Brain pericyte (primary cell): ENCODE measurements around the gene RGS16.

Source experiments
- DNase-seq: peaks from one replicate; pipeline ENCODE4 v3.0.0-alpha.2; 2012; ENCODE audit warnings: low read depth, low spot score

Gene RGS16

DNA sequence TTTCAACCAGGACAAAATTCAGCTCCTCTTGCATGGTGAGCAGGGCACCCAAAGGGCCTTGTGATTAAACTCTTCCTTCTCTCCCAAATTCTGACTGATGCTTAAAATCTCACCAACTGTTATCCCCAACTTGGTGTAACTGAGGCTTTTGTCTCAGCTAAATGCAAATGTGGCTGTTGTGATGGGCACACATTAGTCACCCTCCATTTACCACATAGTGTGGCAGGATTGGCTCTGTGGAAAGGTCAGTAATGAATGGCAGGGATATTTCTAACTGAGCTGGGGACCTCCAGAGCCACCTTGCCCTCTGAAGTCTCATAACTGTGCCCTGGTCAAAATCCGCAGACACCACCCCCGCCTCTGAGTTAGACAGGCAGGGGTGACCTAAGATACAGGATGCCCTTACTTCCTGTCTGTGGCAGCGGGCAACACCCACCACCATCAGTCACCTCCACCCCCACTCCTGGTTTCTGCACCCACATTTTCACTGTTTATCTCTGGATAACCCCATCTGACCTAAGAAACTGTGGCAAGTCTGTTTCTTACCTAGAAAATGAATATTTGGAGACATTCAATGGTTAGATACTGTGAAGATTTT, 25.4 kb upstream of the RGS16 start:
- no peak for DNase-seq

DNA sequence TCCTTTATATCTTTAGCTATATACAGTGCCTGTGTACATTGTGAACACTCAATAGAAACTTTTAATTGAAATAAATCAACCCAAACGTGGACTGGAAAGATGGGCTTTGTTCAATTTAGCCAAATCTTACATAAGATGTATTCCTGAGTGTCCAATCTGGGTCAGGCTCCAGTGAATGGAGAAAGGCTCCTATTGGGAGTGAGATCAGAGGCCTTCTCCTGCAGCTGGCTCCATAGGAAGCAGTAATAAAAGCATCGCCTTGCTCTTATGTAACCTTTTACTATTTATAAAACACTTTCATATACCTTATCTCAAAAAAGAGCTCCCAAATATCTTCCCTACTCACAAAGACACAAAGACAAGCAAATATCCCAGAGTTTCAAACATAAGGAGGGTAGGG, 24.9 kb upstream of the RGS16 start:
- DNase-seq, result no peak

DNA sequence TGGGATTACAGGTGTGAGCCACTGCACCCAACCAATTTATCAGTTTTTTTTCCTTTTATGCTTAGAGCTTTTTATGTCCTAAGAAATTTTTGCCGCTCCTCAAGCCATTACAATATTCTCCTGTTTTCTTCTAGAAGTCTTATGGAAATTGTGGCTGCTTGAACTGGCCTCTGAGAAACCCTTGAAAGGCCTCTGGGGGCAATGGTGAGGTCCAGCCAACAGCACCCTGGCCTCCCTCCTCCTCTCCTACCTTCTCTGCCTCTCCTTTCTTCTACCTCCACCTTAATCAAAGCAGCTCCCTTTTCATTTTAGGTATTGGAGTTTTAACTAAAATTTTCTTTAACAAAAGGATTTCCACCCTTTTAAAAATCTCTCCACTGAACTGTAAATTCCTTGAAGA, 24.5 kb upstream of the RGS16 start:
- no peak for DNase-seq

DNA sequence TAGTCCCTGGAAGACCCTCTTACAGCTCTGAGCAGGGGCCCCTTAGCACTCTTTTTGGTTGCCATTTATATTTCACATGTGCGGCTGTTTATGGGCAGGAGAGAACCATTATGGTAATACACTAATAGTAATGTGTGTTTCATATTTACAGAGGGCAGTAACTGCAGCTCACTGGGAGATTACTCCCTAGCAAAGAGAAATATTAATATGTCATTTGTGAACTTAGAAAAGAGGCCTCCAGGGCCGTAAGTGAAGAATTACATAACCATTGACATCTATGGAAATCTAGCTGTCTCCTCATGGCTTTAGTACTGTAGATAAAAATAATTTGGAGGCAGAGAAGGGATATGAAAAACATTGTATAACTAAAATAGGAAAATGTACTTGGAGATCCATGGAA, 23.4 kb upstream of the RGS16 start:
- DNase-seq, result no peak

DNA sequence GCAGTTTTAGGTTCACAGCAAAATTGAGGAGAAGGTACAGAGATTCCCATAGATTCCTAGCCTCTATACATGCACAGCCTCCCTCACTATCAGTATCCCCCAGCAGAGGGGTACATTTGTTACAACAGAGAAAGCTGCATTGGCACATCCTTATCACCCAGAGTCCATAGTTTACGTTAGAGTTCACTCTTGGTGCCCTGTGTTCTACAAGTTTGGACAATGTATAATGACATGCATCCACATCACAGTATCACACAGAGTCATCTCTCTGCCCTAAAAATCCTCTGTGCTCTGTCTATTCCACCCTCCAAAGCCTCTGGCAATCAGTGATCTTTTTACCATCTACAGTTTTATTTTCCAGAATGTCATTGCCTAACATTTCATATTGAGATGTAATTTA, 22.3 kb upstream of the RGS16 start:
- DNase-seq, result no peak

DNA sequence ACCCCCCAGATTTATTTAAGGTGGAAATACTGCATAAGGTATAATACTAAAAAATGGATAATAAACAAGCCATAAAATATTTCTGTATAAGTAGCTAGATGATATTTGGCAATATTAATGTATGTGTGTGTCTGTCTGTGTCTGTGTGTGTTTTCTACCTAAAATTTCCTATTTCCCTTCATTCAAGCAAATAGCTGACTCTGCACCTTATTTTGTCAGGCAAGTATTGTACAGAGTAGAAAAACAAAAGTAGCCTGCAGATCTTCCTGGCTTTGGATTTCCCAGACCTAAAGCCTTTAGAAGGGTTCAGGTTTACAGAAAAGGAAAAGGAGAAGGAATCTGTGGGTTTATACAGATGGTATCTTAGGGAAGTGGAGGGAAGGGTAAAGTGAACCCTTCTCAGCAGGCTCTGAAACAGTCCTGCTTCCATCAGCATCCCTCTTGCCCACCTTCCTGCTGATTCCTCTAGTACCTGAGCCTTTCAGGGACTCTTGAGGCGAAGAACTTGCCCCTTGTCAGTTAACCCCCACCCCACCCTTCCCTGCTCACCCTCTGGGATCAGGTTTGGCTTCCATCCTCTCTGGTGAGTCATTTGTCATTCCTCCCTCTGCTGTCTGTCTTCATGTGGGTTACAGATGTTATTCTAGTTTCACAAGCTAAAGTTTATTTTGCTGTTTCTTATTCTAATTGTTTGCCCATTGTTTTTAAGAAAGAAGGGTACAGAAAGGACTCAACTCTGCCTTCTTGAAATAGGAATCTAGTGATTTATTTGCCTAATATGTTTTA, 21.7 kb upstream of the RGS16 start:
- DNase-seq, result no peak

DNA sequence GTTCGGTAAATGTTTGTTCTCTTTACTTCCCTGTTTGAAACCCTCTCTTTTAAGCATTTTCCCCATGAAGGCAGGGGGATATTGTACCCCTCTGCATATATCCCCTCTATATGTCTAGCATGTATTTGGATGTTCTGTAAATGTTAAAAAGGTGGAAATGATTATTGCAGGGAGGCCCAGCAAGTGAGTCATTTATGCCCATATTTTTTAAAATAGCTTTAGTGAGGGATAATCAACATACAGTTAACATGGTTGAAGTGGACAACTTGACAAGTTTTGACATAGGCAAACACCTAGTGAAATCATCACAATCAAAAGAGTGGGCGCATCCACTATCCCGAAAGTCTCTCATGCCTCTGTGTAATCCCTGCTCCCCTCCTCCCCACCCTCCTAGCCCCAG, 20.8 kb upstream of the RGS16 start:
- no peak for DNase-seq

DNA sequence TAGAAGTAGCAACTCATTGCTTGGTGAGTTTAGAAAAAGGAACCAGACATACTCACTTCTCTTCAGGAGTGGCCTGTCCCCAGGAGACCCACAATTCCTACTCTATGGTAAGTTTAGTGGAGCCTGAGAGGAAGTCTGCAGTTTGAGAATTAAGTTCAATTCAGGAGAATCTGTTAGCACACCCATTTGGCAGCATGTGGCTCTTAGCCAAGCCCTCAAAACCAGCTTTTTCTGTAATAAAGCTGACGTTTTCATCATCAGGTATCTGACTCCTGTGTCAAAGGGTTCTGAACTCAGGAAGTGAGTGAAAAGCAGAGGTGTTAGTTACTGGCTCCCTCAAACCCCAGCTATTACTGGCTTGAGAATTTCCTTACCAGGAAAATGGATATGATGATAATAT, 20.4 kb upstream of the RGS16 start:
- no peak for DNase-seq

DNA sequence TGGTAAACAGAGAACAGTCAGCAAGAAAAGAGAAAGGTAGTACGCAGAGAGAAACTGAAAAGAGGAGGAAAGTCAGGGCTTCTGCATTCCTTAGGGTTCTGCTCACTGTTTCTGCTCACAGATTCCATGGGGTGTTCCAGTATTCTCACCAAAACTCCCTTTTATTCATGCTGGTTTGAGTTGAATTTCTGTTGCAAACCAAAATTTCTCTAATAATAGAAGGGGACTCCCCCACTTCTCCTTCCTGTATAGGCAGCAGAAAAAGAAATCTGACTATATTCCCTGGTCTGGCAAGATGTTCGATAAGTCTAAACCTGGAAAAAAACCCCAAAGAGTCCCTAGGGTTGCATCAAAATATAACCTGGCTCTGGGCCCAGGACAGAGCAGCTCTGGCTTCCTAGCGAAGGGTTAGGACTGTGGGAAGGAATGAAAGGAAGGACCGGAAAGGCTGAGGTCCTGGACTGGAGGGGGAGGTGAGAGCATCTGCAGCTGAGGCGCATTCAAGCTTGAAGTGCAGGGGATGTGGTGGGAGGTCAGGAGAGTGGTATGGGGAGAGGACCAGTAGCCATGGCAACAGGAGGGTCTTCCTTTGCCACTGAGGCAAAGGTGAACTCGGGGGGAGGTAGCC, 18.8 kb upstream of the RGS16 start:
- no peak for DNase-seq

DNA sequence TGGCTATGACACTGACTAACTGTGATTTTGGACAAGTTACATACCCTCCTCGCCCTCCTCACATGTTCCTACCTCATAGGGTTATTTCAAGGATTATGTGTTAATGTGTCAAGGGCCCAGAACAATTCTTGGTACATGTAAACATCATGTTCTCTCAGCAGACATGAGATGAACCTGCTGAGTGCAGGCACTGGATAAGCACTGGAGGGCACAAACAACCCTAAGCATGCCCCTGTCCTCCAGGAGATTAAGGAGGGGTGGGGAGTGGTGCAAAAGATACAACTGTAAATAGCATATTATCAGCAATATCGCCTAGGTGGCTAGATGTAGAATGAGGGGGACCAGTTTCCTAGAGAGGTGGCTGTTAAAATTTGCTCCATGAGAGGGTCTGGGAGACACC, 17.7 kb upstream of the RGS16 start:
- DNase-seq, result no peak

DNA sequence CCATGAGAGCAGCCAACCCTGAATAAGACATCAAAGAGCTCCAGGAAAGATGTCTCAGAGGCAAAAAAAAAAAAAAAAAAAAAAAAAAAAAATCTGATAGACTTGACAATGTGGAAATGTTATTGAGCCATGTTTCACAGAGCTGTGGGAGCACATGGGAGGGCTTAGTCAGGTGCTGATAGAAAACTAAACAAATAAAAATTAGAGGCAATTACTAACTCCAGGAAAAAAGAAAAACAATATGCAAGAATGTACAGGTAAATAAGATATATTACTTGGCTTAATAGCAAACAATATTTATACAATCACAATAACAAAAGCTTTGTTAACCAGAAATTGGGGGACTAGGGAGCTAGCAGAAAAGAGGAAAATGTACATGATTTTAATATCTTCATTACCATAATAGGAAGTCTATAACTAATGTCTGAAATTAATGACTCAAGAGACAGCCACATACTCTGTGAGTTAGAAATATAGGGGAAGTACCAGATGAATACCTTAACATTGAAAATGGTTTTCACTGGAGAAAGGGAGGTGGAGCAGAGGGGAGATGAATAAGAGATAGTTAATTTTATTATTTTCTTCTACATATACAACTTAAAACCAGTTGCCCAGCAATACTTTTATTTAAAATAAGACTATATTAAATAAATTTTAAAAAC, 16.9 kb upstream of the RGS16 start:
- no peak for DNase-seq

DNA sequence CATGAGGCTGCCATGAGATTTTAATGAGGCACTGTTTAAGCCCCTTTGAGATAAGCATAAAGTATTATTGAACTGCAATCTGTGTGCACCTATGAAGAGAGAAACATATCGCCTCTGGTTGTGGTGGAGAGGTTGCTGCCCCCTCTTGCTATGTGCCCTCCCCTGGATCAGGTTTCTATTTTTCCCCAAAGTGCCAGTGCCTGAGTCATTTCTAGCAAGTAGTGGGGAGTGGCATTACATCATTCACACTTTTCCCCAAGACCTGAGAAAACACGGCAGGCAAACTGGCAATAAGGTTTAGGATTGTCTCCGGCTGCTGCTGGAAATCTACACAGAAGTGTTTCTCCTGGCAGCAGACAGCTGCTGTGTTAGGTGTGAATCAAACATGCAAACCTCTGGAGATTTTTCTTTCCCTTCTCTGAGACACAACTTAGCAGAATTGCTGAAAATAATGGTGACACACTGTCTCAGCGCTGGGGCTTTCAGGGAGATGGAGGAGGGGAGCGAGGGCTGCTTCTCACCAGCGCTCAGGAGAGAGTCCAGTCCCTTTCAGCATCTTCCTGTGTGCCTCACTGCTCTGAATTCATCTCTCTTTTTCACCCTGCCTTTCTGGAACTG, 13.7 kb upstream of the RGS16 start:
- no peak for DNase-seq

DNA sequence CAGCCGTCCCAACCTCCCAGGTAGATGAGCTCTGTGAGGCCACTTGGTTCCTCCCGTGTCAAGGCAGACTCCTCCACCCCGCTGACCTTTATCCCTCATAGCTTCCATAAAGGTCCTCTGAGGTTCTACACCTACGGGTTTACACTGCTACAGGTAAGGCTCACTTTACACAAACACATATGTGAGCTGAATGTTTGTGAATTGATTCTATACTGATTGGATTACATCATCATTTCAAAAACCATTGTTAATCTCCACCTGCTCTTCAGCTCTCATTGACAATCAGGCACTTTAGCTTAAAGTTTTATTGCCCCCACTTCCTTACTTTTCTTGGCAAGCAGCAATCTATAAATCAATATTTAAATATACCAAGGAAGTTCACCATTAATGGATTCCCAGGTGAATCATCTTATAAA, 12.8 kb upstream of the RGS16 start:
- DNase-seq, result no peak

DNA sequence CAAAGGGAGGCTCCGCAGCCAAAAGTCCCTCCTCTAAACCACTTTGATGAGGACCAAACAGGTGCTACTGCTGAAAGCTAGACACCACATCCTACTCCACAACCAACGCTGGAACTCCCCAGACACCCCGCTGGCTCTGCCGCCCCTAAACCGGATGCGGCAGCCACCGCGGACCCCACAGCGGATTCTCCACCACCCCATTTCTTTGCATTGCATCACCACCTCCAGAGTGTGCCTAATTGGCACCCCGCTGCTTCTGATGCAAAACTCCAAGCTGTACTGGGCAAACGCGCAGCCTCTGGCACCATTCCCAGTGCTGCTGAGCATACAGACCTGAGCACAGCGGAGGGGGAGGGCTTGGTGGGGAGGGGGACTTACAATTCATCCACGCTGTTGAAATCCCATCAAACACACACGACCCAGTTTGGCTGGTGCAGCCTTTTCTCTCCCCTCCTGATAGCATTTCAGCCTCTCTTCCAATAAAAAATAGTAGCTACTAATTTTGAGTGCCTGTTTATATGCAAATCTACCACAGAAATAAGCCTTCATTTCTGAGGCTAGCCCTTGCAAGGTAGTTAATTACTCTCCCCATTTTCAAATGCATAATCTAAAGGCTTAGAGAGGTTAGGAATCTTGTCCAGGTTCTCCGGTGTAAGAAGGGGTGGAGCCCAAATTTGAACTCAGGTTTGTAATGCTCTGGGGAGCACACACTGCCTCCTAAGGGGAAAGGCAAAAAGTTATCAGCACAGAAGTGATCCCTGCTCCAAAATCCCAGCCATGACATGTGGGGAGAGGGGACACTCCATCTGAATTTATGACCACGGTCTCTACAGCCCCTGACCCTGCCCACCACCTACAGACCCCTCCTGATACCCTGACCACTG, 12.2 kb upstream of the RGS16 start:
- no peak for DNase-seq

DNA sequence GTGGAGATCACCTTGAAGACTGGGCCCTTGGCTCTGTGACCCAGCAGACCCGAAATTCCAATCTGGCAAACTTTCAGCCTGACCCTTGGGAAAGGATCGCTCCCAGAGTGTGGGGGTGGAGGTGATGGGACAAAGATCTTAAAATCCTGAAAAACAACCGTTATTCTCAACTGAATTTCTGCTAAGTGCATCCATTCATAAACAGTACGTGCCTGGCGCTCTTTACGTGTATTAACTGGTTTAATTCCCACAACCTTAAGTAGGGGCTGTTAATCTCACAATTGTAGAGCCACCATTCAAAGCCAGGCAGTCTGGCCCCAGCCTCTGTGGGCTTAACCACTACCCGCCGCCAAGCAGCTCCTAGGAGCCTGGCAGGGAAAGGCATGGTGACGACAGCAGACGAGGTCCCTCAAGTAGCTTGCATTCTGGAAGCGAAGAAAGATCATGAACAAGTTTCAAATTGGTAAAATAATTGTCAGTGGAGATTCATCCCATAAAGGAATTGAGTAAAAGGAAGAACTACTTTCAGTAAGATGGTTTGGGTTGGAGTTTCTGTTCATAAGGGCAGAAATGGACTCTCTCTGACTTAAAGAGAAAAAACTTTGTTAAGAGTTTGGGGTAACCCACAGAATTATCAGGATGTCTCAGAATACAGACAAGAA, 11.4 kb upstream of the RGS16 start:
- no peak for DNase-seq

DNA sequence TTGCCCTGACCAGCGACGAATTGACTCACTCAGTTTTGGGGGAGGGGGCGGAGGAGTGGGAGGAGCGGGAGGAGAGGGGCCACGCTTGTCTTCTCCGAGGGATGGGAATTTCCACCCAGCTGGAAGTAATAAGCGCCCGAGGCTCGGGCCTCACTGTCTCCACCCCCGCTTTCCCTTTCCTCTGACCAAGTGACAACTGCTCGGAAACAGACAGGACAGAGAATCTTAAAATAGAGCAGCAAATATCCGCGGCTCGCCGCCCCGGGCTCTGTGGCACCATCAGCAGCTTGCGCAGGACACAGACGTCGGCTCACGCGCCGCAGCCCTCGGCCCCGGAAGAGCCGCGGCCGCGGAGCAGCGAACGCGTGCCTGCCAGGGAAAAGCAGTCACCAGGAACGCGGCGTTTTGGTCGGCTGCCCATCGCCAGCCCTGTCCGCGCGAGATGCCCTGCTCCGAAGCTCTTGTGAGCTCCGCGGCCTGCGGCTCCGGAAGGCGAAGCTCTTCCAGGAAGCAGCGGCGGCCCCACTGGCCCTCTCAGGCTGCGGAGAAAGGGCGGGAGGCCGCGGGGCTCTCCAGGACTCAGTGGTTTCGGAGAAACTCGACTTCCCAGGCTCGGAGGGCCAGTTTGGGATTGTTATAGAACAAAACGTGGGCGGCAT, 10.7 kb upstream of the RGS16 start:
- DNase-seq, result no peak

DNA sequence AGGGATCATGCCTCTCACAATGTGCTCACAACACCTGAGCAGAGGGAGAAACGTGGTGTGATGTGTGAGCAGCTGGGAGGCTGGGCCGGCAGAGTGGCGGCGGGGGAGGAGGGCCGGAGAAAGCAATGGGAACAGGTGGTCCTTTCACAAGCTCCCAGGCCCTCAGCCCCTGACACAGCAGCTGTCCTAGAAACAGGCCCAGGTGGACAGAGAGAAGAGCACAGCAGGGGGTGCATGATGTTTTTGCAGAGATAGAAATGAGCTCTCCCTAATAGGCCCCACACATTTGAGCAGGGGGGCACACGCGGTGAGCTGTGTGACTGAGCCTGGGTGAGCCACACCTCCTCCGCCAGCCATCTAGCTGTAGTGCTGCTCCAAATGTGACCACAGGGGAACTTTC, 7.6 kb upstream of the RGS16 start:
- no peak for DNase-seq

DNA sequence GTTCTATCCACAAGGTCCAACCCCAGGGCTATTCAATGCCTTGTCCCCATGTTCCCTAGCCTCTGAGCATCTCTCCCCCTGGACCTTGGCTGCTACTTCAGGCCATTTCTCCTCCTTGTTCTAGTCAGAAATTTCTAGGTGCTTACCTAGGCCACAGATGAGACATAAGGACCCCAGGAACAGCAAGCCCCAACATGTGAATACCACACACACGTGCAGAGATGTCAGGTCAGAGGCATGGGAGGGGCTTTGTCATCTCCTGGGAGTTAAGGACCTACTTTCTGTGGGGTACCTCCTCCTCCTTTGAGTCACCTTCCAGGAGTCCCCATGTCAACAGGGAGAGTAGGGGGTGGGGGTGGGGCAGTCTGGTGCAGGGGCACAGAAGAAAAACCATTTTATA, 7.1 kb upstream of the RGS16 start:
- no peak for DNase-seq

DNA sequence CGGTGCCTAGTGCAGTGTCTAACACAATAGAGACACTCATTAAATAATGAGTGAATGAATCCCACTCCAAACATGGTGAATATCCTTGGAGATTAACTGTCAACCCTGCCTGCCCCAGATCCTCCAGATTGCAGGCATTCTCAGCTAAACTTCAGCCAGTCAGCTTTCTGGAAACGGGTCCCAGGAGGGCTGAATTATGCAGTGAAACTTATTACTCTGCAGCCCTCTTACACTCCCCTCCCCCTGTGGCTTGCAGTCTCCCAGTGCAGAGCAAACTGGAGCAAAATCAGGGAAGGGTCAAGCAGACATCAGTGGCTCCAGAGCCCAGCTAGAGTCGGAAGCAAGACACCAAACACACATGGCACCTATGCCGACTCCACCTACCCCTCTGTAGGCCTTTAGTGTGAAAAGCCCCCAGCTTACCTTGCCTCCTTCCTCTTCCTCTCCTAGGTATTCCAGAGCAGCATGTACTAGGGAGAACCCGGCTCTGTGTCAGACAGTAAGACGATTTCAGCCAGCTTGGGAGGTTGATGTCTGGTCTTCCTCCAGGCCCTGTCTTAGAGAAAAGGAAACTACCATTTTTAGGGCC, 6.5 kb upstream of the RGS16 start:
- DNase-seq, result no peak
